Activated CD4-positive, alpha-beta T cell treated with anti-CD3 and anti-CD28 coated beads for 1 hour (primary cell): ENCODE measurements around the gene GRIN3A.
"Not testable (repeated sequence)": the region's sequence is repeated elsewhere in the genome, so short reads cannot be mapped to it uniquely, and the experiment has no call there.

Source experiments
- DNase-seq: peaks from one replicate; pipeline ENCODE4 v3.0.0-alpha.2; 2020

Gene GRIN3A

GRCh38 chr9:101571114-101571513 is 167.3 kb downstream of the GRIN3A start:
- no peak for DNase-seq

- DNase-seq, result no peak
Observed at GRCh38 chr9:101569741-101570501, 168.5 kb downstream of the GRIN3A start.

DNA sequence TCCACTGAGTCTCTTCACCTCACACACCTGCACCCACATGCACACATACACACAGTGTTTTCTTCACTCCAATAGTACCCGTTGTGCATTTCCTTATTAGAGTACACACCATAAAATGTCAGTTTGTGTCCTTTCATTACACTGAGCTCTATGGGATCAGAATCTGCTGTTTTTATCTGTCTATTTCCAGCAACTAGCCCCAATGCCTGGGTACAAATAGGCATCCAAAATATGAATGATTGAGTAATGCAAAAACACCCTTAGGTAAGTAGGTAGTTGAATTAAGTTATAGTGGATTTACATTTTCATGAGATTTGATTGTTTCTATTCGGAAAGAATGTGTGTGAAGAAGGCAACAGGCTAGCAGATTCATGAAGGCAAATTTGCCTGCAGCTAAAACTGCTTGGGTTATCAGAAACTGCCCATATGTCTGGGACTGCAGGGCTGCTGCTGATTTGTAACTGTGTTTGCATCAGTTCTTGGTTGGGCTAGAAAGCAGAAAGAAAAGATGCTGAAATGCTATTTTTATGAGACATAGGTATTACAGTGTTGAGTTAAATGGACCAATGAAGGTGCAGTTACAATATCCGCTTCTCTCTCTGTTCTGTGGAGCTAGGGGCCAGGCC is 170.6 kb downstream of the GRIN3A start:
- no peak for DNase-seq

GRCh38 chr9:101566904-101567724 is 171.3 kb downstream of the GRIN3A start:
- no peak for DNase-seq

GRCh38 chr9:101564252-101564651 is 174.2 kb downstream of the GRIN3A start:
- no peak for DNase-seq

DNA sequence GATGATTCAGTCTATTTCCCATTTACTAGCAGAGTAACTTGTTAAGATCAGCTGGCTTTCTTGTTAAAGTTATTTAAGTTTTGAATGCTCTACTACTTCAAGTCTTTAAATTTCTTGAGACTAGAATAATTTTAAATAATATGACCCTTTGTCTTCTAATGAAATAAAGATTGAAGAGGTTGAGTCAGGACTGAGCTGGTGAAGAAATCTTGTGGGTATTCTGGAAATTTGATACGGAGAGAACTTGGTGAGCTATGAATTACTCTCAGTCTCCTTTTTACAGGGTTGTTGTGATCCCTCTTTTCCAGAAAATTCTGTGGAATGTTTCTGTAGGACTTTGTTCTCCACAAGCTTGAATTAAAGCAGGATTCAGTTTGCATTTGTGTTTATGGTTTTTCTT is 175.5 kb downstream of the GRIN3A start:
- DNase-seq, result no peak

DNA sequence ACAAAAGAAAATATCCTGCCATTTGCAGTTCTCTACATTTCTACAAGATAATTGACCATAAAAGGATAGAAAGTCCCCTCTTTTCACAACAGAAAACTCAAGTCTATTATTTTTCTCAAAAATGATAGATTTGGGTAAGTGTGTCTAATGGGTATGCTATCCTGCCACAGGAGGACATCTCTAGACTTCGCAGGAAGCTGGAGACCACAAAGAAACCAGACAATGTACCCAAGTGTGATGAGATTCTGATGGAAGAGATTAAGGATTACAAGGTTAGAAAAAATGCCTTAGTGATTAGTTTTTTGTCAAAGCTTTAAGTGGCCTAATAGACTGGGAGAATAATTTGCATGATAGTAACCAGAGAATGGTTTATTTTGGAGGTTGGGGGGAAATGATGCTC is 176.7 kb downstream of the GRIN3A start:
- DNase-seq, result no peak

DNA sequence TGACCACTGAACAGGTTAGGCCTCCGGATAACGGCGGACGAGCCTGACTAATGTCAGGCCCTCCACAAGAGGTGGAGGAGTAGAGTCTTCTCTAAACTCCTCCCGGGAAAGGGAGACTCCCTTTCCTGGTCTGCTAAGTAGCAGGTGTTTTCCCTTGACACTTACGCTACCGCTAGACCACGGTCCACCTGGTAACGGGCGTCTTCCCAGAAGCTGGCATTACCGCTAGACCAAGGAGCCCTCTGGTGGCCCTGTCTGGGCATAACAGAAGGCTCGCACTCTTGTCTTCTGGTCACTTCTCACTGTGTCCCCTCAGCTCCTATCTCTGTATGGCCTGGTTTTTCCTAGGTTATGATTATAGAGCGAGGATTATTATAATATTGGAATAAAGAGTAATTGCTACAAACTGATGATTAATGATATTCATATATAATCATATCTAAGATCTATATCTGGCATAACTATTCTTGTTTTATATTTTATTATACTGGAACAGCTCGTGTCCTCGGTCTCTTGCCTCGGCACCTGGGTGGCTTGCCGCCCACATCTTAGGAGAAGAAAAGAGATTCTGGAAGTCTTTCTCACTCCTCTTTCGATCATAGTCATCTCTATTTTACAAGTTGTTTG is 188.9 kb downstream of the GRIN3A start:
- DNase-seq, result not testable (repeated sequence)

DNA sequence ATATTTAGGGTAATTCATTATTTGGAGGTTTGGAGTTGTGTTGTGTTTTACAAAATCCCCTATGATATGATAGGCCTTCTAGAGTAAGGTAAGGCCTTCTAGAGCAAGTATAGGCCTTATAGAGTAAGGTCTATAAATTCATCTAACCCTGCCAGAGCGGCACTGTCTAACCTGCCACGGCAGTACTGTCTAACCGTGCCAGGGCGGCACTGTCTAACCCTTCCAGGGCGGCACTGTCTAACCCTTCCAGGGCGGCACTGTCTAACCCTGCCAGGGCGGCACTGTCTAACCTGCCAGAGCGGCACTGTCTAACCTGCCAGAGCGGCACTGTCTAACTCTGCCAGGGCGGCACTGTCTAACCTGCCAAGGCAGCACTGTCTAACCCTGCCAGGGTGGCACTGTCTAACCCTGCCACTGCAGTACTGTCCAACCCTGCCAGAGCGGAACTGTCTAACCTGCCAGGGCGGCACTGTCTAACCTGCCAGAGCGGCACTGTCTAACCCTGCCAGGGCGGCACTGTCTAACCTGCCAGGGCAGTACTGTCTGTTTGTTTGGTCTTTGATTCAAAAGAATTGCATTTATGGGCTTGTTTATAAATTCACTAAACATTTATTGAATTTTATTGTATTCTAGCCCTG is 195.2 kb downstream of the GRIN3A start:
- DNase-seq, result no peak

DNA sequence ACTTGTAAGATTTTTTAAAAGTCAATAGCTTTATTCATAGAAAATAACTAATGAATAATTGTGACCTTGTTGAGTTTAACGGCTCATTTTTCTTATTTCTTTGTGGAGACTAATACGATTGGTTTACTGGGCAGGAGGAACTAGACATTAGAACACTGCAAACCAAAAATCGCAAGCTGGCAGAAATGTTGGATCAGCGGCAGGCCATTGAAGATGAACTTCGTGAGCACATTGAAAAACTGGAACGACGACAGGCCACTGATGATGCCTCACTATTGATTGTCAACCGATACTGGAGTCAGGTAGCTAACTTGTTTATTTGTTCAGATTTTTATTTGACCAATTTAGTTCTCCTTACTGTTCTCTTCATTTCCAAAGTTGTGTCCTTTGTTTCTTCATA is 198.4 kb downstream of the GRIN3A start:
- no peak for DNase-seq

- DNase-seq, result no peak
Observed at GRCh38 chr9:101536938-101537337, 201.5 kb downstream of the GRIN3A start.

- DNase-seq, result no peak
Observed at GRCh38 chr9:101536351-101536750, 202.1 kb downstream of the GRIN3A start.

DNA sequence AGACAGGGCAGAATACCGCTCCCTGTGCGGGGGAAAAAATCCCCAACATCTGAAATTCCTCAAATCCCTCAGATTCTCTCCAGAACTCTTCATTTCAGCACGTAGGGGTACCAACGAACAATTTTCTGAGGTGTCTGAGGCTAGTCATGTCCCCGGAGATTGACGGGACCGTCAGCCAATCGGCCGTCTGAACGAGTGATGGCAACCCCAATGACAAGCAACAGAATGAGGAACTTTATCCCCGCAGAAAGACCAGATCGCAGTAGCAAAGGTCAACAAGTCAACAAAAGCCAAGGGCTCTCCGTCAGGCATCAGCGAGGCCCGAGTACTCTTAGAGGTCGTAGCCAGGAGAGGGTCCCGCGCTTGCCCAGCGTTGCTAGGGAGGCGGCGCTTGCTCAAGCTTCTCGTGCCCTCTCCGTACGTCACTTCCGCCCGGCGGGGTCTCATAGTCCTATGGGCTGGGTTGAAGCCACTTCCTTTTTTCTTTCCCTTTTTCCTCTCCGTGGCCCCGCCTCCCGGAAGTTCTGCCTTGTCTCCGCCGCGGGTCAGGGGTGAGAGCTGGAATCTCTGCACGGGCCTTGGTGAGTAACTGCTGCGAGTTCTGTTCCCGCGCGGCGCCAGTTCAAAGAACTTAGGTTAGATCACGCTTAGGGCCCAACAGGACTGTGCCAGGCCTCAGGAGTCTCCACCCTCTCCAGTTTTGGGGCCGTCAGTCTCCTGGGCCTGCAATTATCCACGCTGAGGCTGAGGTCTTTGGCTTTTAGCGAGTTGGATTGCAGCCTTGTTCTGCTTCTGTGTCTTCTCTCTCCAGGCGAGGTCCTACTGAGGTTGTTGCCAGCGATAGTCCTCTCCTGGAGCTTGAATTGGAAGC is 204.9 kb downstream of the GRIN3A start, which contains the start of gene RNF20:
RNF20 (plus strand) TSS at position 520 of the 871 bp plus-strand sequence. CDS start 1,571 bp downstream, outside the sequence.
- DNase-seq, result peak; percentile 99

- peak; percentile 48 for DNase-seq
Observed at GRCh38 chr9:101530076-101530711, 208.3 kb downstream of the GRIN3A start.

DNA sequence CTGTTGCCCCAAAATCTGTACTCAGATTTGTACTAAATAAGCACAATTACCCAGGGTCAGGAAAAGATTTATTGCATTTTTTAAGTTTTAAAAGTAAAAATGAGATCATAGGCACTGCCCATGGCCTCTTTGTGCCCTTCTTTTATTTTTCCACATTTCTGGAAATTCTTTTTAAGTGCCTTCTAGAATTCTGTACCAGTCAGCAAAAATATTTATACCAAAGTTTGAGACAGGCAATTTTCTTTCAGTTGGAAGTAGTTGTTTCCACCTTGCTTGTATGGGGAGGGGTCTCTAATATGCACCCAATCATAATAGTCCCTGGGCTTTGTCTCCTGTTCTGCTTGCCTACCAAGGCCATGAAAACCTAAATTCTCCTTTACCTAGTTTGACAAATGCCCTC is 210.4 kb downstream of the GRIN3A start:
- no peak for DNase-seq

DNA sequence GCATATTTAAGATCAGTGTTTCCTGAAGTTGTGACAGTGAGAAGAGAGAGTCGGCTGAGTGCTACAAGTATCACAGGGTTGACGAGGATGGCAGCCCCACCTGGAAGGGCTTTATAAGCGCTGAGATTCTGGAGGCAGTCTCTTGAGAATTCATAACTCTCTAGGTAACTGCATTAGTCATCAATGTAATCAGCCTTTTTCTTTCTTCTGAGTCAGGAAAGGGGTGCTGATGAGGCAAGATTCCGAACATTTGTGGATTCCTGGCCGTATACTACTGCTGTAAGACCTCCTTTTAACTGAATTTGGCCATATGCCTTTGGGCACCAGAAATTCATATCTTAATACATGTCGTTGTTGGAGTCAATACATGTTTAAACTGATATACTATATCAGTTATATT is 211.4 kb downstream of the GRIN3A start:
- no peak for DNase-seq

DNA sequence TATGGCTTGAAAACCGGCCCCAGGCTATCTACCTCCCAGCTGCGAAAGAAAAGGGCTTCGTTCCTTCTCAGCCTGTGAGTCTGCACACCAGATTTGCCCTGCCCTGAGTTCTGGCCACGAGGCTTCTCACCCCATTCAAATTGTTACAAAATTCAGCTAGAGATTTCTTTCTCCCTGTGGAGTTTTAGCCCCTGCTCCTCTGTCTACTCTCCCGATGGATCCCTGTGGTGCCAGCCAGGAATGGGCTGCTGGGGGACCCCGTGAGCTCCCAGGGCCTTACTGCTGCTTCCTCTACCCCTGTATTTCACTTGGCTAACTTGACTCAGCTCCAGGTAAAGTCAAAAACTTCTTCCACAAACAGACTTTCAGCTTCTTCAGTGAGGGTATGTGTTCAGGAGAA is 214.1 kb downstream of the GRIN3A start:
- DNase-seq, result no peak
